AG09309 (cell line): ENCODE data around the gene FAM216B.

Experiments
- DNase-seq: peaks from one replicate; pipeline ENCODE4 v3.0.0-alpha.2; 2010; ENCODE audit warnings: low read depth
- H3K4me3 ChIP-seq: 2 replicates; pipeline ENCODE4 v1.5.1; 2011; ENCODE audit warnings: mild to moderate bottlenecking, low read depth, low read length, moderate library complexity; ENCODE audit not compliant: control insufficient read depth
- CTCF ChIP-seq: IDR thresholded peaks from 2 replicates; pipeline ENCODE4 v1.5.1; 2011; ENCODE audit warnings: mild to moderate bottlenecking, low read depth, low read length, inconsistent platforms; ENCODE audit not compliant: insufficient read depth, control insufficient read depth; ENCODE audit errors: missing control alignments

FAM216B gene

DNA sequence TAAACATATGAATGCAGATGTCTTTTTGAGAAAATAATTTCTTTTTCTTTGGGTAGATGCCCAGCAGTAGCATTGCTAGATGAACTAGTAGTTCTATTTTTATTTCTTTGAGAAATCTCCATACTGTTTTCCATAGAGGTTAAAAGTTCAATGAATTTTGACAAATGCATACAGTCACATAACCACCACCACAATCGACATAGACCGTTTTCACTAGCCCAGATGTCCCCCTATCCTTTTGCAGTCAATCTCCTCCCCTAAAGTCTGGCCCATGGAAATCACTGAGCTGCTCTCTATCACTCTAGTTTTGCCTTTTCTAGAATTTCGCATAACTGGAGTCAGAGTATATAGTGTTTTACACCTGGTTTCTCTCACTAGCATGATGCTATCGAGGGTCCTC lies 10.8 kb downstream of the FAM216B start:
- DNase-seq, result no peak
- TF ChIP-seq CTCF, result no peak

GRCh38 chr13:42794577-42795275 lies 13.3 kb downstream of the FAM216B start:
- TF ChIP-seq CTCF, result no peak
- no peak overlapping the region for H3K4me3 ChIP-seq
- DNase-seq, result no peak

More for the DNA sequence above, 10.8 kb downstream of the FAM216B start:
- H3K4me3 ChIP-seq, result no peak overlapping the region

GRCh38 chr13:42795666-42796065 lies 14.3 kb downstream of the FAM216B start:
- no peak overlapping the region for H3K4me3 ChIP-seq
- TF ChIP-seq CTCF, result no peak
- DNase-seq, result no peak

GRCh38 chr13:42796747-42797356 lies 15.5 kb downstream of the FAM216B start:
- DNase-seq, result no peak
- no peak for TF ChIP-seq CTCF
- H3K4me3 ChIP-seq, result no peak overlapping the region

GRCh38 chr13:42798118-42798517 lies 16.7 kb downstream of the FAM216B start:
- no peak overlapping the region for H3K4me3 ChIP-seq
- no peak for DNase-seq
- no peak for TF ChIP-seq CTCF

DNA sequence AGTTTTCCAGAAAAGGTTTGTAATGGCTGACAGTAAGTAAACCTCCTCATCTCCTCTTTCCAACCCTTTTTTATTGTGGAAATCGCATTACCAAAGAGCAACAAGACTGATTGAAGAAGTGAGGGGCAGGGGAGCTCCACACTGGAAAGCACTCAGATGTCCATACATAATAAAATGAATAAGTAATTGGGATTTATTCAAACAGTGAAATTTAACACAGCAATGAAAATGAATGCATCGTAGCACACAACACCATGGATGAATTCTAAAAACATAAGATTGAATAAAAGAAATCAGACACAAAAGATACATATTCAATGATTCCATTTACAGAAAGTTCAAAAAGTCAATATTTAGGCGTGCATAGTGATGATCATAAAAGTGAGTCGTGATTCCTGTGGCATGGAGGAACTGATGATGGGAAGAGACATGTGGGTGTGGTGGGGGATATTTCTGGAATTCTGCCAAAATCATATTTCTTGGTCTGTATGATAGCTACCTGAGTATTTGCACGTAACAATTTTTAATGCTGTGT lies 18.8 kb downstream of the FAM216B start:
- no peak for TF ChIP-seq CTCF
- H3K4me3 ChIP-seq, result no peak overlapping the region
- DNase-seq, result no peak
